LNCAP (cell line): ENCODE measurements around the gene CASZ1.

ENCODE experiments used
- CTCF ChIP-seq: fragments of 450-650 bp; IDR thresholded peaks from 2 replicates; pipeline ENCODE4 v1.5.1; 2017; ENCODE audit warnings: mild to moderate bottlenecking

CASZ1 gene

GRCh38 chr1:10685196-10685807, 111.1 kb downstream of the CASZ1 start:
- TF ChIP-seq CTCF = no peak

GRCh38 chr1:10684221-10684620, 112.2 kb downstream of the CASZ1 start:
- no peak for TF ChIP-seq CTCF

- no peak for TF ChIP-seq CTCF
Measured at GRCh38 chr1:10682449-10683309, 113.8 kb downstream of the CASZ1 start.

GRCh38 chr1:10682108-10682445, 114.4 kb downstream of the CASZ1 start:
- no peak for TF ChIP-seq CTCF

- TF ChIP-seq CTCF = no peak
Measured at GRCh38 chr1:10681296-10682107, 114.9 kb downstream of the CASZ1 start.

GRCh38 chr1:10680487-10680886, 116.0 kb downstream of the CASZ1 start:
- no peak for TF ChIP-seq CTCF

- no peak for TF ChIP-seq CTCF
Measured at GRCh38 chr1:10679496-10680220, 116.8 kb downstream of the CASZ1 start.
